T1000 (cell line): ENCODE measurements around the gene MAFG.

Source experiments
- DNase-seq: peaks from one replicate; lab custom pipeline; 2025; ENCODE audit warnings: mixed read lengths; lab: John Stamatoyannopoulos, UW

Gene MAFG

DNA sequence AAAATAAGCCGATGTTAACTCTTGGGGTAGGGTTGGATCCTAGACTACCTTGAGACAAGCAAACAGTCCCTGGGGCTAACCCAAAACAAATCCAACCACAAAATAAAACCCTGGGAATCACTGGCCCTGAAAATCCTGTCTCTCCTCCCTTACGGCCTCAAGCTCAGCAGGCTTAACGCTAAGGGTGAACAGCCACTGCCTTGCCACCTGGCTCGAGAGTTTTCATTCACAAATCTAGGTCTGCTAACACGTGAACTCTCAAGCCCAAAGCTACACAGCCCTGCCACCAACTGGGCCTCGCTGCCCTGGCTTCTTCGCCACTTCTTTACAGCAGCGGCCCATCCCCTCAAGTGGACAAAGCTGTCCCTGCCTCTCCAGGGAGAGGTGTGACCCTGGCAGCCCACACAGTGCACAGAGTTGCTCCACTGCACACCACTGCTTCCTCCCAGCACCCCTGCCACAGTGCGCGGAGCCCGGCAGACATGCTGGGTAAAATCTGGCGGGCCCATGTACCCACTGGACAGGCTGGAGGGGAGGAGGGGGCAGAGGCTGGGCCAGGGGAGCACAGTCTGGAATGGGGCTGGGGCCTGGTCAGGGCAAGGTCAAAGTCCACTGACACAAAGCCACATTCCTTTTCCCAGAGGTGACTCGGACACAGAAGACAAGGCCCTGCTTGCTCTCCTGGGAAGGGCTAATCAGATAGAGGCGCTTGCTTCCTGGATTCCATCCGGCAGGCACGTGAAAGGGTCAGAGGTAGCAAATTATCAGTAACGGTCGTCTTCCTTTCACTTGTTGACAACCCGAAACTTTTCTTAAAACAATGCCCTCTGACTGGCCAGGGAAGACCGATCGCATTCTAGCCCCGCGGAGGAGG, 17.3 kb downstream of the MAFG start:
- DNase-seq, result no peak

- DNase-seq, result no peak
Measured at GRCh38 chr17:81909231-81909630, 18.3 kb downstream of the MAFG start.

DNA sequence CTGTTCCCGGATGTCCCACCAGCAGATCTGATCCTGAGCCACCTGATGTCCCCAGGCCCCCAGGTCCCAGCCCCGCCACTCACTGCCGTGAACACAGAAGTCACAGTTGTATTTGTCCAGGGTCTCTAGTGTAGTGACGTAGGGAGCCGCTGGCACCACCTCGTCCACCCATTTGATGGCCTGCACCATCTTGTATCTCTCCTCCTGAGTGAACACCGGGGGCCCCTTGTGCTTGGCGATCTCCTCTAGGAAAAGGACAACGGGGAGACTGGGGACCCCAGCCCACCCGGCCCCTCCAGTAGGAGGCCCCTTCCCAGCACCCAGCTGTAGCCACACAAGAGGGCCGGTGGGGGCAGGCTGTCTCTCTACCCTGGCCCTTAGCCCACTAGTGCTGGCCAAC, 18.7 kb downstream of the MAFG start:
- no peak for DNase-seq

DNA sequence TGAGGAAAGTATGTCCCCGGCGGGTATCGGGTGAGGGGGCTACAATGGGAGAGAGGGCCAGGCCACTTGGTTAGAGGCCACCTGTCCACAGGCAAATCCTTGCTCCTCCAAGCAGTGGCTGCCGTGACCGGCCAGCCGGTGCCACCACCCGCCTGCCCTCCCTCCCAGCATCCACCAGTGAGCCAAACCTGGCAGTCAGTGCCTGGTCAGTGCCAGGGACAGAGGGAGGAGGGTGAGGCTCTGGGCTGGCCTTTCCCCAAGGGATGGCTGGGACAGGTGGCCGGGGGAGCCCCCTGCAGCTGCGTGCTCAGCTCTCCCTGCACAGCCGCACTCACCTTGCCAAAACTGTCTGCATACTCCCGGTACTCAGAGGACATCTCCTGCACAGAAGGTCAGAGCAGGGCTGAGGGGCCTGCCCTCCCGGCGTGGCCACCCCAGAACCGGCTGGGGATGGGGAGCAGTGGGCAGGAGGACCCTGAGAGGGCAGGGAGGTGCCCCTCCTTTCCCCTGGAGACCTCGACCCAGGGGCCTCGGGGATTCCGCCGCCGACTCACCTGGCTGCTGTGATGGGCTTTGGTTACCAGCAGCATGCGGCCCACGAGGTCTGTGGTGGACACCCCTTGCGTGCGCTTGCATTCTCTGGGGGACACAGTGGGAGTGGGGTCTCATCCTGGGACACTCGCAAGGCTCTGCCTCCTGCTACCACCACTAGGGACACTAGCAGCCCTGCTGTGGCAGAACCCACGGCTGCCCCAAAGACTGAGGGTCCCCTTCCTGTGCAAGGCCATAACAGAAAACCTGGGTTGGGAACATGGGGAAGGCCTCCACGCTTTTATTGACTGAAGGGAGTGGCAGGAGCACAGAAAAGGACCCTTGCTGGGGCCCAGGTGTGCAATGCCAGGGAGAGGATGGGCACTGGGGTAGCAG, 20.1 kb downstream of the MAFG start:
- DNase-seq, result no peak

GRCh38 chr17:81906476-81907218, 20.9 kb downstream of the MAFG start:
- DNase-seq, result no peak

DNA sequence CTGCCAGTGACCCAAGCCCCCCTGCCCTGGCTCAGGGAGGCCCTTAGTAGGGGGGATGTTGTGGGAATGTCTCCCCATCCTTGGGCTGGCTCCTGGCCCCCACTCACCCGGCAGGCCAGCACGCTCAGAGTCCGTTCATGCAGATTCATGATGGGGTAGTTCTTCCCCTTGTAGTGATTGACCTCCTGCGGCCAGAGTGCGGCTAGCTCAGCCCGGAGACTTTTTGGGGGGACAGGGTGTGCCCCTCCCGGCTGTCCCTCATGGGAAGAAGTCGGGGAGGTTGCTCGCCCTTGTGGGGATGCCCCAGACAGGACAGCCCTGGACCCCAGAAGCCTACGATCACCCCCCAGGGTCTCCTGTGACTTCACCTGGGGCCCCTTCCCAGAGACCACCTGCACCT, 21.5 kb downstream of the MAFG start:
- DNase-seq, result no peak

- DNase-seq, result no peak
Measured at GRCh38 chr17:81905424-81905875, 22.1 kb downstream of the MAFG start.

DNA sequence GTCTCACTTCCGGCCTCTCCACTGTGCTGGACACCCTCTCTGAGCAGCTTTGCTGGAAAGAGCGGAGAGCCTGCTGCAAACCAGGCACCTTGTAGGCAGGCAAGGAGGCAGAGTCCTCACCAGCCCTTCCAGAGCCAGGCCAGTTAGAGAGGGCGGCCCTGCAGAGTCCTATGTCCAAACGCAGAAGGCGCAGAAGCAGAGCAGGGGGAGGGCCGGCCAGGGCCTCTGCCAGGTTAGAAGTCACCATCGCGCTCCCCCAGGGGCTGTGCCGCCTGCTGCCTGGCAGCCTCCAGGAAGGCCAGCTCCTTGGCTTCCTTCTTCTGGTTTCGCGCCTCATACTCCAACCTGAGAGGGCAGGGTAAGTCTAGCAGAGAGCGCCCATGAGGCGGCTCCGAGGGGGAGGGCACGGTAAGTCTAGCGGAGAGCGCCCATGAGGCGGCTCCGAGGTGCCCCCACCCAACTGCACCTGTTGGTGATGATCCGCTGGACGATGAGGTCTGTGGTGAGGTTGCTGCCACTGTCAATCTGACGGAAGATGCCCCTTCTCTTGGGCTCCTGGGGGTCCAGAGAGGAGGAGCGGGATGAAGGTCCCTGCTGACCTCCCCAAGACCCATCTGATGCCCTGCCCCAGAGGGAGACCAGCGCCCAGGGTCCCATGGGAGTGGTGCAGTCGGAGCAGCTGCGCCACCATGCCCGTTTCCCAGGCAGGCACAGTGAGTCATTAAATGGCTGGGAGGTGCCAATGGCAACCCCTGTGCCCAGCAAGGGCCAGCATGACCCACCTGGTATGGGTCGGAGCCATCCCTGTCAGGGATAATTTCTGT, 22.7 kb downstream of the MAFG start:
- DNase-seq, result no peak

DNA sequence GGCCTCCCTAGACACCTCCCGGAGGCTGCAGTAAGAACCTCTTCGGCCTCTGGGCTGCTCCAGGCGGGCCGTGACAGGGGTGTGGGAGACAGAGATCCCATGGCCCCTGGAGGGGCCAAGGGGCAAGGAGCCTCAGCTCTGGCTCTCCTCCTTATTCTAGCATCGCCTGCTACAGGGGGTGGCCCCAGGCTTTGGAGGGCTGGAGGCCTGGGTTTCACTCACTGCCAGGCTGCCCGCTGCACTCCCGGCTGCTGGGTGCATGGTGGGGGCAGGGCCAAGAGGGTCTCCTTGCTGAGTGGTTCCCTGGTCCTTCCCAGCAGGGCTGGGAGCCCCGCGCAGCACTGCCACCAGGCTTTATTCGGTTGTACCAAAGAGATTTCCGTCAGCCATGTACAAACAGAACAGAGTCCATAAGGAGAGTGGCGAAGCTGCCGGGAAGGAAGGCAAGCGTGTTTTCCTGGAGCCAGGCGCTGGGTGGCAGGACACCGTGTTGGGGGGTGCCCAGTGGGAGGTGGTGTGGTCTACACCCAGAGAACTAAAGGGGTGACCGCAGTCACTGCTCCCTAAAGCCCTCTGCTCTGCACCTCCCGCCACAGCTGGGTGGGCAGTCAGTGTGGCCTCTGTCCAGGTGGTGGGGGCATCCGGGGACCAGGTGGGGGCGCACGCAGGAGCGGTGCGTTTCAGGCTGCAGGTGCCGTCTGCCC, 23.5 kb downstream of the MAFG start:
- DNase-seq, result no peak

GRCh38 chr17:81903415-81903831, 24.1 kb downstream of the MAFG start:
- no peak for DNase-seq

GRCh38 chr17:81902653-81903414, 24.7 kb downstream of the MAFG start:
- DNase-seq, result no peak

DNA sequence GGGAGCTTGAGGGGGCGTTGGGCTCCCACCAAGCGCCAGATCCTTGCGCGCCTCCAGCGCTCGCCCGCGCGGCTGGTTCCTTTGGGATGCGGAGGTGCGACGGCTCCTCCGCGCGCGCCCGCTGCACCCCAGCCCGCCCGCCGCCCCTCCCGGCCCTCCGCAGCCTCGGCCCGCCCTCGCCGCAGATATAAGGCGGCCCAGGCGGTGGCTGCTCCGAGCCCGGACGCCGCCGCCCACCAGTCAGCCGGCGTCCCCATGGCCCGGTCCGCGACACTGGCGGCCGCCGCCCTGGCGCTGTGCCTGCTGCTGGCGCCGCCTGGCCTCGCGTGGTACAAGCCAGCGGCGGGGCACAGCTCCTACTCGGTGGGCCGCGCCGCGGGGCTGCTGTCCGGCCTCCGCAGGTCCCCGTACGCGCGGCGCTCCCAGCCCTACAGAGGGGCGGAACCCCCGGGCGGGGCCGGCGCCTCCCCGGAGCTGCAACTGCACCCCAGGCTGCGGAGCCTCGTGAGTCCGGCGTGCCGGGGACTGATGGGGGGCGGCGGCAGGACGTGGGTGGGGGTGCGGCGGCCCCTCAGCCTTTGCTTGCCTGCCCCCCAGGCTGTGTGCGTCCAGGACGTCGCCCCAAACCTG, 25.4 kb downstream of the MAFG start, which contains the start of gene NPB:
Gene NPB (plus strand): TSS at position 216 of the 630 bp plus-strand sequence. CDS start 40 bp downstream, at position 256.
- DNase-seq, result no peak

GRCh38 chr17:81901167-81902022, 26.1 kb downstream of the MAFG start:
- DNase-seq, result no peak

DNA sequence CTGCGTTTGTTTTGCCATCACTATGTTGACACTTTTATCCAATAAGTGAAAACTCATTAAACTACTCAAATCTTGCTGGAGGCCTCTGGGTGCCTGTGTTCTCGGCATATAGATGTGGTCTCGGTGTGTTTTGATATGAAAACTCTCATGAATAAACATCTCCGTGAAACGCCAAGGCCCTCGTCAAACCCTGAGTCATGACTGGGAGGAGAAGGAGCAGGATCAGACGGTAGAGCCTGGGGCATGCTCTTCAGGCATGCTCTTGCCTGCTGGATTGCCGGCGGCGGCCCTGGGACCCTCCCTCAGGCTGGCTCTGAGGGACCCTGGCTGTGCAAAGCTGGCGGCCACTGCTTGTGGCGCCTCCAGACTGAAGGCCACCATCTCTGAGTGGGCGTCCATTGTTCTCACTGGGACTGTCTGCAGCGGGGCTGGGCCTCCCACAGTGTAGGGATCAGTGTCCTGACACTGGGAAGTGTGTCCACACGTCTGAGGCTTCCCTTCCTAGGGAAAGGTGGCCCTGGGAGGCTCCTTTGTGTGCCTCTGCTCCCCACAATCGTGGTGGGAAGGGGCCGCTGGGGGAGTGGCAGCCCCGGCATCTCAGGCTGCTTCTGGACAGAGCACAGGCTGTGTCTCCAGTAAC, 27.2 kb downstream of the MAFG start:
- no peak for DNase-seq

DNA sequence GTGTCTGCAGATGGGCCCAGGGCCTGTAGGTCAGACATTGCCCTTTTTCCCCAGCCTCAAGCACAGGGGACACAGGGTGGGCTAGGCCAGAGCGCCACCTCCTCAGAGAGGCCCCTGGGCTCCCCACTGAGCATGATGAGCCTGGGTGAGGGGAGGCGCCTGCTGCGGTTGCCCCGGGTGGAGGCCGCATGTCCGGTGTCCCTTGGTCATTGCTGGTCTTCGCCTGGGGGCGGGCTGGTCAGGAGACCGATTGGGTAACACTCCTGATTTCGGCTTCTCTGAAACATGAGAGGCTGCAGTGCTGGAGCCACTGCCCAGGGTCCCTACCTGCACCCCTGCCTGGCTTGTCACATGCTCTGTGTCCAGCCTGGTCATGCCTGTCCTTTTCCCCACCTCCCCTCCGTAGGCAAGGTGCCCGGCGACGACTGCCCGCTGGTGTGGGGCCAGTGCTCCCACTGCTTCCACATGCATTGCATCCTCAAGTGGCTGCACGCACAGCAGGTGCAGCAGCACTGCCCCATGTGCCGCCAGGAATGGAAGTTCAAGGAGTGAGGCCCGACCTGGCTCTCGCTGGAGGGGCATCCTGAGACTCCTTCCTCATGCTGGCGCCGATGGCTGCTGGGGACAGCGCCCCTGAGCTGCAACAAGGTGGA, 27.9 kb downstream of the MAFG start:
- DNase-seq, result no peak

- no peak for DNase-seq
Measured at GRCh38 chr17:81898885-81899284, 28.6 kb downstream of the MAFG start.
